A549 (cell line): ENCODE measurements around the gene SYT2. TPM values are rescaled to one million over a fixed set of nuclear protein-coding genes. Genes with fewer than 3 reads are reported as not detected.

Source experiments
- ATAC-seq, 2 experiments: fragments of 200-7000 bp in 1 of 2; fragments of >200 bp in 1 of 2; cut with Nextera tagmentation in 1 of 2; cut with Tn5 transposase in 1 of 2; 3 replicates each; pipeline versions ENCODE4 v1.8.0 to v1.9.1; 2018 to 2020; ENCODE audit warnings: mild to moderate bottlenecking in 1 of 2, moderate library complexity in 1 of 2
- CTCF ChIA-PET: fragments of 300-600 bp; sonication (Branson Sonifier 250); formaldehyde crosslinking; extraction: SDS; loops from one replicate; lab custom pipeline; 2021; ENCODE audit warnings: antibody characterized with exemption, inconsistent platforms; lab: Yijun Ruan, JAX
- POLR2A ChIA-PET: fragments of 350-600 bp; formaldehyde crosslinking; extraction: SDS; loops from one replicate; lab custom pipeline; 2021; ENCODE audit warnings: antibody characterized with exemption, inconsistent platforms; lab: Yijun Ruan, JAX
- DNase-seq, 2 experiments: peaks; one replicate each; pipeline versions ENCODE4 v3.0.0 to v3.0.0-alpha.2; 2011 to 2016; ENCODE audit warnings: low read depth in 1 of 2, low spot score in 1 of 2
- FAIRE-seq: peaks from 2 replicates; lab custom pipeline; 2011; peaks lifted over from hg19 to GRCh38; lab: Jason Lieb, UNC
- H3K27ac ChIP-seq, 2 experiments: fragments of >200 bp; sonication (Bioruptor Twin); formaldehyde crosslinking; 3 replicates each; pipeline ENCODE4 v1.5.1; 2016 to 2017
- H3K4me1 ChIP-seq: fragments of >200 bp; sonication (Bioruptor Twin); formaldehyde crosslinking; 3 replicates; pipeline ENCODE4 v1.6.1; 2016
- H3K4me2 ChIP-seq: fragments of >200 bp; sonication (Bioruptor Twin); formaldehyde crosslinking; 3 replicates; pipeline ENCODE4 v1.6.1; 2016
- H3K4me3 ChIP-seq: fragments of >200 bp; sonication (Bioruptor Twin); formaldehyde crosslinking; 3 replicates; pipeline ENCODE4 v1.5.1; 2016
- H3K9me3 ChIP-seq: fragments of >200 bp; sonication (Bioruptor Twin); formaldehyde crosslinking; 3 replicates; pipeline ENCODE4 v1.6.1; 2016
- BCL3 ChIP-seq: fragments of >200 bp; sonication (Bioruptor Twin); formaldehyde crosslinking; IDR thresholded peaks from 3 replicates; pipeline ENCODE4 v1.6.1; 2016
- CBX2 ChIP-seq: fragments of 200-600 bp; sonication (generic); IDR thresholded peaks from 2 replicates; pipeline ENCODE4 v1.6.1; 2016; ENCODE audit warnings: low read depth, mild to moderate bottlenecking, borderline replicate concordance
- CBX8 ChIP-seq: fragments of 200-600 bp; sonication (generic); IDR thresholded peaks from 2 replicates; pipeline ENCODE4 v1.6.1; 2016
- CEBPB ChIP-seq, 2 experiments: fragments of >200 bp in 1 of 2; sonication (Bioruptor Twin) in 1 of 2; formaldehyde crosslinking in 1 of 2; IDR thresholded peaks; 2 replicates each; pipeline ENCODE4 v1.6.1; 2012 to 2016
- CHD4 ChIP-seq: fragments of 200-600 bp; sonication (generic); IDR thresholded peaks from 2 replicates; pipeline ENCODE4 v1.6.1; 2016; ENCODE audit warnings: antibody characterized with exemption, mild to moderate bottlenecking, borderline replicate concordance
- EHF ChIP-seq: fragments of 250-450 bp; sonication (Bioruptor Pico); IDR thresholded peaks from 2 replicates; pipeline ENCODE4 v1.5.0; 2020; ENCODE audit warnings: mild to moderate bottlenecking
- EHMT2 ChIP-seq: fragments of 200-600 bp; sonication (generic); IDR thresholded peaks from 2 replicates; pipeline ENCODE4 v1.6.1; 2016; ENCODE audit warnings: antibody characterized with exemption, low read depth, mild to moderate bottlenecking, moderate library complexity
- ELK1 ChIP-seq: fragments of 150-350 bp; IDR thresholded peaks from 2 replicates; pipeline ENCODE4 v1.6.1; 2014; ENCODE audit warnings: low read depth, mild to moderate bottlenecking, low read length
- FOXS1 ChIP-seq: fragments of 250-450 bp; sonication (Bioruptor Pico); IDR thresholded peaks from 2 replicates; pipeline ENCODE4 v1.5.0; 2020; ENCODE audit warnings: mild to moderate bottlenecking, moderate library complexity
- GATA3 ChIP-seq: IDR thresholded peaks from 2 replicates; pipeline ENCODE4 v1.6.1; 2012; ENCODE audit warnings: borderline replicate concordance
- HDAC2 ChIP-seq: fragments of 200-600 bp; sonication (generic); IDR thresholded peaks from 2 replicates; pipeline ENCODE4 v1.6.1; 2016
- JUN ChIP-seq, 2 experiments: fragments of >200 bp; sonication (Bioruptor Twin); formaldehyde crosslinking; IDR thresholded peaks; 2 replicates in 1 of 2; 3 replicates in 1 of 2; pipeline ENCODE4 v1.6.1; 2016 to 2017
- MAFK ChIP-seq: fragments of 450-650 bp; IDR thresholded peaks from 2 replicates; pipeline ENCODE4 v1.6.1; 2014; ENCODE audit not compliant: partially characterized antibody
- NPAS2 ChIP-seq: fragments of 250-450 bp; sonication (Bioruptor Pico); IDR thresholded peaks from 2 replicates; pipeline ENCODE4 v1.8.0; 2022; ENCODE audit warnings: mild to moderate bottlenecking, moderate library complexity, borderline replicate concordance
- REST ChIP-seq: fragments of 200-600 bp; sonication (generic); IDR thresholded peaks from 2 replicates; pipeline ENCODE4 v1.6.1; 2016; ENCODE audit warnings: antibody characterized with exemption, mild to moderate bottlenecking, moderate library complexity
- RNF2 ChIP-seq: fragments of 200-600 bp; sonication (generic); IDR thresholded peaks from 2 replicates; pipeline ENCODE4 v1.6.1; 2016; ENCODE audit warnings: low read depth, mild to moderate bottlenecking, antibody characterized with exemption, moderate library complexity, borderline replicate concordance
- SREBF2 ChIP-seq: fragments of 450-650 bp; IDR thresholded peaks from 2 replicates; pipeline ENCODE4 v1.6.1; 2014; ENCODE audit warnings: mild to moderate bottlenecking, moderate library complexity
- ZFP36 ChIP-seq: fragments of 450-650 bp; IDR thresholded peaks from 2 replicates; pipeline ENCODE4 v1.6.1; 2014; ENCODE audit warnings: borderline replicate concordance; ENCODE audit not compliant: partially characterized antibody
- ZSCAN20 ChIP-seq: fragments of 250-450 bp; sonication (Bioruptor Pico); IDR thresholded peaks from 2 replicates; pipeline ENCODE4 v1.8.0; 2022; ENCODE audit warnings: mild to moderate bottlenecking, moderate library complexity
- WGBS: methylation state at CpG from one replicate; pipeline ENCODE4 v1.1.6; 2017; ENCODE audit errors: missing lambda C conversion rate; 5-methylcytosine and 5-hydroxymethylcytosine counted together
- polyA minus RNA-seq: library from RNA; depleted of rRNA, polyadenylated mRNA; stranded (reverse); fragments of >200 nt; gene quantifications from 2 replicates; pipeline ENCODE4 v1.2.3, GENCODE V29; 2011; rRNA and poly(A)+ RNA removed
- polyA plus RNA-seq, 4 experiments: library from polyadenylated mRNA; depleted of rRNA in 3 of 4; stranded (reverse); fragments of >200 nt; fragmentation: RNase III in 1 of 4; extraction: RNeasy Plus Mini Kit Qiagen cat#74134 plus additional on column Dnase treatment in 1 of 4; gene quantifications; 2 replicates in 3 of 4; 3 replicates in 1 of 4; pipeline ENCODE4 v1.2.3, GENCODE V29; 2011 to 2017

The SYT2 gene
- polyA plus RNA-seq (2011; rRNA removed) (0.03 TPM in 2 replicates), polyA plus RNA-seq (2017; fragmentation: RNase III; extraction: RNeasy Plus Mini Kit Qiagen cat#74134 plus additional on column Dnase treatment) (0.01 to 0.04 TPM (median 0.03 TPM) in 3 replicates), polyA minus RNA-seq (0.08 TPM in 1 of 2 replicates, not detected in the other)
- 0.03 TPM in 2 replicates for polyA plus RNA-seq (2012; cell fraction: cytosol; rRNA removed)
- 0.01 and 0.04 TPM in 2 replicates for polyA plus RNA-seq (2012; cell fraction: nucleus; rRNA removed)

DNA sequence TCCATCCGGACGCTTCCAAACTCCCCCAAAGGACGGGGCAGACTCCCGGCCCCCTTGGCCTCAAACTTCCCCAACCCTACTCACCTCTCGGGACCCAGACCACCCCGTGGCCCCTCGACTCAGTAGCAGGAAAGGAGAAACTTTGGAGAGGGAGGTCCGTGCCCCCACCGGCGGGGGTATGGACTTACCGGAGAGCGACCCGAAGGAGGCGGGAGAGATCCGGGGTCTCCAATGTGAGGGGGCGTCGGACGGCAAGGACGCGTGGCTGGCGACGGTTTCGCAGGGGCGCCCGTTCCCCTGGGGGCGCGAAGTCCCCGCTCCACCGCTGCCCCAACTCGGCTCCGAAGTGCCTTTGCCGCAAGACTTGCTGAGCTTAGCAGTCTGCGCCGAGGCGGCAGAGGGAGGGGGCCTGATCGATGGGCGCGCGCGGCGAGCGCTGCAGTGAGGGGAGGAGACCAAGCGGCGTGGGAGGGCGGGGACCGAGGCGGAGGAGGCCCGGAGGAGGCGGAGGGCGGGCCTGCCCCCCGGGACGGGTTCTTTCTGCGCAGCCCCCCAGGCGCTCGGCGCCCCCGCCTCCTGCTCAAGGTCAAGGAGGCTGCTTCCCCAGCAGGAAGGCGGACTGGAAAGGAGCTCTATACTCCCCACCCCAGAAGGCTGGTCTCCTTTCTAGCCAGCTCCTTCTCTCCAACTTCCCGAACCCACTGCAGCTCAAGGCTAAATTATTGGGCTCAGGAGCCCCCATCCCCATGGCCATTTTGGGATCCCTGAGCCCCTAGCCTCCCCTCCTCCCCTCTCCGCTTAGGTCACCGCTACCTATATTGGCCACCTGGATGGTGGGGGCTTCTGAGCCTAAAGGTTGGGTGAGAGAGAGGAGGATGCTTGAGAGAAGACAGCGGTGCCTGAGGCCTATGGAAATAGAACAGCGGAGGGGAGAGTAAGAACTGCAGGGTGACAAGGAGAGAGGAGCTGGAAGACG lies at the start of gene SYT2:
SYT2 (minus strand) TSS at position 385 of the 976 bp plus-strand sequence. CDS start 104,682 bp downstream, outside the sequence.
- ChIA-PET POLR2A (interaction anchor here (0.6 kb wide), 1 partner anchor 10 kb away, joined by 3 read pairs; no protein-coding TSS in a partner anchor), CTCF (interaction anchor here (0.6 to 4.5 kb wide), 4 partner anchors 9 to 366 kb away, joined by 3 to 37 read pairs (median 3); no protein-coding TSS in a partner anchor)
- ATAC-seq (peak; percentile 32 to 63; a peak in 4 of 6 replicates), FAIRE-seq (no peak), DNase-seq (peak in 1 of 2 experiments; percentile 34)
- no peaks in the 10 kb centered on the region for H3K9me3 ChIP-seq
- peak within 1 kb of the TSS; percentile 52 for H3K4me3 ChIP-seq
- WGBS = 27% methylated on average over 31 of the region's 64 CpGs
- H3K4me2 ChIP-seq = peak within 1 kb of the TSS; percentile 99
- H3K4me1 ChIP-seq = peaks cover 30% of the 10 kb centered on the region
- H3K27ac ChIP-seq = peak within 1 kb of the TSS; percentile 49 to 62; a peak in 5 of 6 replicates
- TF ChIP-seq MAFK (peak; percentile 78), HDAC2 (no peak), ELK1 (no peak)

DNA sequence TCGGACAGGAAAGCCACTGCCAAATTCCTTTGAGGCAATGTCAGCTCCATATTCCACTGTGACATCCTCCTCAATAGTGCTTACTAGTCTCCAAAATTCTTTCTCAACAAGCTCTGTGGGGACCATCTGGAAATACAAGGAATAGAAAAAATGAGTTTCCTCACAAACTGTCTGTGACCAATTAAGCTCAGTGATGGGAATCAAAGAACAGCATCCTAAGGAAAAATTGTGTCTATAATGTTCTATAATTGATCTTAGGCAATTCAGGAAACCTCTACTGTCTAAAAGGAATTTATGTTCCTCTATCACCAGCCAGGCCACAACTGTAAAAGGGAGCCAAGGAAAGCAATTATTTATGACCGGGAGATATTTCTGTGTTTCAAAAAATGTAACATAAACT lies 46.1 kb upstream of the SYT2 start:
- H3K9me3 ChIP-seq = no peaks in the 10 kb centered on the region
- 91% methylated on average over 2 of the region's 2 CpGs for WGBS
- no peak overlapping the region for H3K27ac ChIP-seq
- CTCF ChIA-PET = no interaction called here
- POLR2A ChIA-PET = no interaction called here
- DNase-seq (no peak), FAIRE-seq (no peak)
- H3K4me3 ChIP-seq = no peak overlapping the region
- TF ChIP-seq CEBPB (IDR thresholded peaks at IDR 0.05) (no peak), CBX8 (no peak), ZFP36 (no peak), EHF (CRISPR knock-in tag) (no peak), CBX2 (no peak), RNF2 (no peak), EHMT2 (no peak), HDAC2 (no peak), GATA3 (no peak), FOXS1 (CRISPR knock-in tag) (no peak), BCL3 (no peak), CHD4 (no peak), NPAS2 (no peak), SREBF2 (no peak), ZSCAN20 (no peak), REST (no peak), ELK1 (no peak), JUN (IDR thresholded peaks at IDR 0.05) (no peak)
- TF ChIP-seq, all 56 proteins: peak for 0
- no peak for ATAC-seq
- Histone ChIP-seq H3K4me1 (no peaks in the 10 kb centered on the region), H3K4me2 (no peak overlapping the region)
